GM19468 (cell line): ENCODE data around the gene TNFAIP8.
"Not testable (repeated sequence)": the region's sequence is repeated elsewhere in the genome, so short reads cannot be mapped to it uniquely, and the experiment has no call there.

ENCODE experiments used
- ATAC-seq: cut with Tn5 transposase; IDR thresholded peaks from one replicate; pipeline ENCODE4 v1.9.1; 2021; ENCODE audit warnings: mild to moderate bottlenecking, moderate library complexity, moderate number of reproducible peaks; ENCODE audit not compliant: unreplicated experiment; ENCODE audit errors: extremely low read depth

TNFAIP8 gene

GRCh38 chr5:119412279-119413227, 56.7 kb downstream of the TNFAIP8 start:
- no peak for ATAC-seq

- not testable (repeated sequence) for ATAC-seq
These were observed 58.4 kb downstream of the TNFAIP8 start for GRCh38 chr5:119414124-119414734.

GRCh38 chr5:119417891-119418605, 62.2 kb downstream of the TNFAIP8 start:
- no peak for ATAC-seq

GRCh38 chr5:119418606-119419100, 62.8 kb downstream of the TNFAIP8 start:
- peak; percentile 49 for ATAC-seq

GRCh38 chr5:119420169-119420568, 64.3 kb downstream of the TNFAIP8 start:
- ATAC-seq: no peak

- no peak for ATAC-seq
These were observed 70.2 kb downstream of the TNFAIP8 start for GRCh38 chr5:119426057-119426456.

GRCh38 chr5:119427060-119427459, 71.2 kb downstream of the TNFAIP8 start:
- ATAC-seq: no peak

- not testable (repeated sequence) for ATAC-seq
These were observed 71.8 kb downstream of the TNFAIP8 start for GRCh38 chr5:119427596-119427995.

GRCh38 chr5:119428166-119428565, 72.3 kb downstream of the TNFAIP8 start:
- not testable (repeated sequence) for ATAC-seq

GRCh38 chr5:119428574-119428973, 72.8 kb downstream of the TNFAIP8 start:
- ATAC-seq: not testable (repeated sequence)

GRCh38 chr5:119432674-119433237, 76.9 kb downstream of the TNFAIP8 start:
- ATAC-seq: not testable (repeated sequence)

GRCh38 chr5:119435436-119436132, 79.8 kb downstream of the TNFAIP8 start:
- peak; percentile 57 for ATAC-seq

- ATAC-seq: not testable (repeated sequence)
These were observed 82.2 kb downstream of the TNFAIP8 start for GRCh38 chr5:119437785-119438586.

- not testable (repeated sequence) for ATAC-seq
These were observed 82.7 kb downstream of the TNFAIP8 start for GRCh38 chr5:119438587-119438917.

GRCh38 chr5:119439140-119439631, 83.4 kb downstream of the TNFAIP8 start:
- no peak for ATAC-seq

- ATAC-seq: not testable (repeated sequence)
These were observed 83.8 kb downstream of the TNFAIP8 start for GRCh38 chr5:119439632-119440031.

GRCh38 chr5:119444643-119445042, 88.8 kb downstream of the TNFAIP8 start:
- ATAC-seq: not testable (repeated sequence)

- no peak for ATAC-seq
These were observed 89.7 kb downstream of the TNFAIP8 start for GRCh38 chr5:119445544-119445943.
